ENCODE data around the gene CYBC1. TPM values are rescaled to one million over a fixed set of nuclear protein-coding genes. Genes with fewer than 3 reads are reported as not detected.

CYBC1 gene
- total and polyA plus RNA-seq, 11 donors, result 17.3 to 82.1 (median 25.4) TPM

- Histone ChIP-seq H3K4me3 (no peak overlapping the region), H3K36me3 (peaks cover 0 to 58% (median 22%) of the 10 kb centered on the region in 9 donors), H3K27ac (no peak overlapping the region), H3K27me3 (no peaks in the 10 kb centered on the region), H3K4me1 (peaks cover 0 to 23% (median 0%) of the 10 kb centered on the region in 12 donors), H3K9me3 (no peaks in the 10 kb centered on the region)
- intact Hi-C loops (cut with DNase I), result no loop called here
- 87 to 92% (median 91%) methylated on average over 16 to 29 of the region's 29 CpGs for WGBS, 4 donors
- ATAC-seq (no peak), DNase-seq (no peak)
- TF ChIP-seq POLR2A (IDR thresholded peaks at IDR 0.05) (no peak), CTCF (IDR thresholded peaks at IDR 0.05) (no peak)
Observed at GRCh38 chr17:82439194-82439828, 11.2 kb downstream of the CYBC1 start.

- 80 to 89% (median 88%) methylated on average over 20 to 26 of the region's 26 CpGs for WGBS, 4 donors
- Histone ChIP-seq H3K27ac (no peak overlapping the region), H3K9me3 (no peaks in the 10 kb centered on the region), H3K4me3 (no peak overlapping the region), H3K36me3 (peaks cover 0 to 53% (median 22%) of the 10 kb centered on the region in 9 donors), H3K4me1 (peaks cover 0 to 28% (median 0%) of the 10 kb centered on the region in 12 donors), H3K27me3 (no peaks in the 10 kb centered on the region)
- ATAC-seq, result no peak
- intact Hi-C loops (cut with DNase I), result no loop called here
- no peak for TF ChIP-seq POLR2A (IDR thresholded peaks at IDR 0.05)
- TF ChIP-seq CTCF (IDR thresholded peaks at IDR 0.05), result no peak
- no peak for DNase-seq
Observed at GRCh38 chr17:82438401-82439193, 12.0 kb downstream of the CYBC1 start.

GRCh38 chr17:82437325-82437668, 13.3 kb downstream of the CYBC1 start:
- H3K9me3 ChIP-seq, result no peaks in the 10 kb centered on the region
- H3K4me3 ChIP-seq, result no peak overlapping the region
- TF ChIP-seq CTCF (IDR thresholded peaks at IDR 0.05) (no peak), POLR2A (IDR thresholded peaks at IDR 0.05) (no peak)
- DNase-seq (no peak), ATAC-seq (no peak)
- peaks cover 0 to 42% (median 16%) of the 10 kb centered on the region in 9 donors for H3K36me3 ChIP-seq
- 93 to 100% (median 95%) methylated on average over 6 to 18 of the region's 18 CpGs for WGBS, 4 donors
- H3K27ac ChIP-seq, result no peak overlapping the region
- H3K27me3 ChIP-seq, result no peaks in the 10 kb centered on the region
- H3K4me1 ChIP-seq, result peaks cover 0 to 28% (median 0%) of the 10 kb centered on the region in 12 donors
- intact Hi-C loops (cut with DNase I), result no loop called here

GRCh38 chr17:82436601-82437324, 13.8 kb downstream of the CYBC1 start:
- TF ChIP-seq POLR2A (IDR thresholded peaks at IDR 0.05), result no peak
- no peak overlapping the region for H3K27ac ChIP-seq
- ATAC-seq, result no peak
- H3K4me3 ChIP-seq, result no peak overlapping the region
- H3K36me3 ChIP-seq, result peaks cover 0 to 37% (median 13%) of the 10 kb centered on the region in 9 donors
- WGBS, 4 donors, result 83 to 94% (median 94%) methylated on average over 18 to 36 of the region's 36 CpGs
- no peaks in the 10 kb centered on the region for H3K9me3 ChIP-seq
- H3K4me1 ChIP-seq, result peaks cover 0 to 28% (median 0%) of the 10 kb centered on the region in 12 donors
- no peak for DNase-seq
- intact Hi-C loops (cut with DNase I), result no loop called here
- H3K27me3 ChIP-seq, result no peaks in the 10 kb centered on the region

Data from heart left ventricle (tissue), 16 donors.